Neural cell (in vitro differentiated cells): Measurements from ENCODE around the gene MYO1D. TPM values are rescaled to one million over a fixed set of nuclear protein-coding genes. Genes with fewer than 3 reads are reported as not detected.

Source experiments
- H2AFZ ChIP-seq: fragments of 200-600, 300-800 bp; sonication (generic), shearing (Covaris generic); 2 replicates; pipeline ENCODE4 v1.6.0; 2014; ENCODE audit warnings: low read depth, mild to moderate bottlenecking, antibody characterized with exemption, low read length, moderate library complexity
- H3F3A ChIP-seq: fragments of 200-600 bp; shearing (Covaris generic); 2 replicates; pipeline ENCODE4 v1.6.1; 2016; ENCODE audit warnings: mild to moderate bottlenecking, moderate library complexity, mixed read lengths, antibody characterized with exemption, low read length; ENCODE audit not compliant: insufficient read depth, poor library complexity, severe bottlenecking
- H3K27ac ChIP-seq: fragments of 200-600, 300-800 bp; sonication (generic), shearing (Covaris generic); 2 replicates; pipeline ENCODE4 v1.5.1; 2014; ENCODE audit warnings: mild to moderate bottlenecking, low read length, moderate library complexity
- H3K27me3 ChIP-seq: fragments of 300-800, 200-600 bp; sonication (generic), shearing (Covaris generic); 2 replicates; pipeline ENCODE4 v1.6.0; 2014; ENCODE audit warnings: mild to moderate bottlenecking, low read depth, low read length, moderate library complexity; ENCODE audit not compliant: insufficient read depth
- H3K36me3 ChIP-seq: fragments of 300-800, 200-600 bp; sonication (generic), shearing (Covaris generic); 2 replicates; pipeline ENCODE4 v1.5.1; 2014; ENCODE audit warnings: mild to moderate bottlenecking, antibody characterized with exemption, low read length, moderate library complexity; ENCODE audit not compliant: insufficient read depth
- H3K4me2 ChIP-seq: fragments of 300-800, 200-600 bp; sonication (generic), shearing (Covaris generic); 2 replicates; pipeline ENCODE4 v1.6.0; 2014; ENCODE audit warnings: mild to moderate bottlenecking, low read length
- H3K4me3 ChIP-seq: fragments of 300-800, 200-600 bp; sonication (generic), shearing (Covaris generic); 2 replicates; pipeline ENCODE4 v1.5.1; 2014; ENCODE audit warnings: mild to moderate bottlenecking, low read length, moderate library complexity
- H3K79me2 ChIP-seq: fragments of 200-600 bp; shearing (Covaris generic); replicated peaks from 2 replicates; pipeline ENCODE4 v1.6.0; 2014; ENCODE audit warnings: mild to moderate bottlenecking, low read length, moderate library complexity; ENCODE audit not compliant: insufficient read depth
- H3K9ac ChIP-seq: fragments of 300-800, 200-600 bp; sonication (generic), shearing (Covaris generic); 2 replicates; pipeline ENCODE4 v1.6.1; 2016; ENCODE audit warnings: mild to moderate bottlenecking, low read length, mixed read lengths
- H3K9me2 ChIP-seq: fragments of 200-600 bp; shearing (Covaris generic); 2 replicates; pipeline ENCODE4 v1.6.1; 2016; ENCODE audit warnings: mild to moderate bottlenecking, low read length, mixed read lengths; ENCODE audit not compliant: insufficient read depth
- H3K9me3 ChIP-seq: fragments of 200-600, 300-800 bp; sonication (generic), shearing (Covaris generic); 2 replicates; pipeline ENCODE4 v1.6.1; 2016; ENCODE audit warnings: mild to moderate bottlenecking, mixed run types, low read length, moderate library complexity, mixed read lengths
- H4K20me1 ChIP-seq: fragments of 200-600 bp; shearing (Covaris generic); 2 replicates; pipeline ENCODE4 v1.6.1; 2016; ENCODE audit warnings: mild to moderate bottlenecking, mixed run types; ENCODE audit not compliant: insufficient read depth
- EP300 ChIP-seq: fragments of 450-650 bp; conservative IDR thresholded peaks from 2 replicates; pipeline ENCODE4 v1.6.1; 2014; ENCODE audit warnings: antibody characterized with exemption, mild to moderate bottlenecking, moderate library complexity; ENCODE audit not compliant: poor library complexity, severe bottlenecking
- EZH2 ChIP-seq: fragments of 200-600, 300-800 bp; shearing (Covaris generic), sonication (generic); IDR thresholded peaks from 2 replicates; pipeline ENCODE4 v1.6.1; 2014; ENCODE audit warnings: antibody characterized with exemption, low read length, borderline replicate concordance, mild to moderate bottlenecking; ENCODE audit not compliant: insufficient read depth, poor library complexity, severe bottlenecking
- MXI1 ChIP-seq: fragments of 450-650 bp; conservative IDR thresholded peaks from 2 replicates; pipeline ENCODE4 v1.6.1; 2014; ENCODE audit warnings: antibody characterized with exemption, mild to moderate bottlenecking; ENCODE audit not compliant: poor library complexity, severe bottlenecking
- POLR2AphosphoS5 ChIP-seq: IDR thresholded peaks from 2 replicates; pipeline ENCODE4 v1.6.1; 2012
- RAD21 ChIP-seq: fragments of 450-650 bp; conservative IDR thresholded peaks from 2 replicates; pipeline ENCODE4 v1.6.1; 2014; ENCODE audit warnings: antibody characterized with exemption, mild to moderate bottlenecking, moderate library complexity
- SMC3 ChIP-seq: fragments of 450-650 bp; conservative IDR thresholded peaks from 2 replicates; pipeline ENCODE4 v1.6.1; 2014; ENCODE audit warnings: antibody characterized with exemption, mild to moderate bottlenecking, moderate library complexity; ENCODE audit not compliant: poor library complexity
- TAF1 ChIP-seq: IDR thresholded peaks from 2 replicates; pipeline ENCODE4 v1.6.1; 2012; ENCODE audit warnings: low read depth
- polyA plus RNA-seq: library from polyadenylated mRNA; depleted of rRNA; stranded (reverse); fragments of >200 nt; gene quantifications from 2 replicates; pipeline ENCODE4 v1.2.3, GENCODE V29; 2014
- TF ChIP-seq, protein P1 (sequence below): IDR thresholded peaks from 2 replicates; pipeline ENCODE4 v1.6.1; 2012; ENCODE audit warnings: borderline replicate concordance
- TF ChIP-seq, protein P2 (sequence below): fragments of 450-650 bp; IDR thresholded peaks from 2 replicates; pipeline ENCODE4 v1.5.1; 2014; ENCODE audit warnings: antibody characterized with exemption, mild to moderate bottlenecking, moderate library complexity; ENCODE audit not compliant: poor library complexity, severe bottlenecking

MYO1D gene
- polyA plus RNA-seq, 1 donor from 2014 or later = 10.7 TPM

- Histone ChIP-seq H4K20me1 (no peaks in the 10 kb centered on the region), H3K79me2 (no peaks in the 10 kb centered on the region), H3K9ac (no peak overlapping the region), H3K36me3 (peaks cover 10% of the 10 kb centered on the region), H2AFZ (no peak overlapping the region), H3F3A (no peaks in the 10 kb centered on the region), H3K4me3 (no peak overlapping the region), H3K27ac (no peak overlapping the region), H3K4me2 (no peak overlapping the region), H3K27me3 (no peaks in the 10 kb centered on the region), H3K9me2 (no peaks in the 10 kb centered on the region), H3K9me3 (no peaks in the 10 kb centered on the region)
- TF ChIP-seq SMC3 (no peak), POLR2AphosphoS5 (no peak), TAF1 (no peak)
- TF ChIP-seq, protein P1, sequence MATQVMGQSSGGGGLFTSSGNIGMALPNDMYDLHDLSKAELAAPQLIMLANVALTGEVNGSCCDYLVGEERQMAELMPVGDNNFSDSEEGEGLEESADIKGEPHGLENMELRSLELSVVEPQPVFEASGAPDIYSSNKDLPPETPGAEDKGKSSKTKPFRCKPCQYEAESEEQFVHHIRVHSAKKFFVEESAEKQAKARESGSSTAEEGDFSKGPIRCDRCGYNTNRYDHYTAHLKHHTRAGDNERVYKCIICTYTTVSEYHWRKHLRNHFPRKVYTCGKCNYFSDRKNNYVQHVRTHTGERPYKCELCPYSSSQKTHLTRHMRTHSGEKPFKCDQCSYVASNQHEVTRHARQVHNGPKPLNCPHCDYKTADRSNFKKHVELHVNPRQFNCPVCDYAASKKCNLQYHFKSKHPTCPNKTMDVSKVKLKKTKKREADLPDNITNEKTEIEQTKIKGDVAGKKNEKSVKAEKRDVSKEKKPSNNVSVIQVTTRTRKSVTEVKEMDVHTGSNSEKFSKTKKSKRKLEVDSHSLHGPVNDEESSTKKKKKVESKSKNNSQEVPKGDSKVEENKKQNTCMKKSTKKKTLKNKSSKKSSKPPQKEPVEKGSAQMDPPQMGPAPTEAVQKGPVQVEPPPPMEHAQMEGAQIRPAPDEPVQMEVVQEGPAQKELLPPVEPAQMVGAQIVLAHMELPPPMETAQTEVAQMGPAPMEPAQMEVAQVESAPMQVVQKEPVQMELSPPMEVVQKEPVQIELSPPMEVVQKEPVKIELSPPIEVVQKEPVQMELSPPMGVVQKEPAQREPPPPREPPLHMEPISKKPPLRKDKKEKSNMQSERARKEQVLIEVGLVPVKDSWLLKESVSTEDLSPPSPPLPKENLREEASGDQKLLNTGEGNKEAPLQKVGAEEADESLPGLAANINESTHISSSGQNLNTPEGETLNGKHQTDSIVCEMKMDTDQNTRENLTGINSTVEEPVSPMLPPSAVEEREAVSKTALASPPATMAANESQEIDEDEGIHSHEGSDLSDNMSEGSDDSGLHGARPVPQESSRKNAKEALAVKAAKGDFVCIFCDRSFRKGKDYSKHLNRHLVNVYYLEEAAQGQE = no peak
Measured at GRCh38 chr17:32656886-32657285, 220.0 kb downstream of the MYO1D start.

DNA sequence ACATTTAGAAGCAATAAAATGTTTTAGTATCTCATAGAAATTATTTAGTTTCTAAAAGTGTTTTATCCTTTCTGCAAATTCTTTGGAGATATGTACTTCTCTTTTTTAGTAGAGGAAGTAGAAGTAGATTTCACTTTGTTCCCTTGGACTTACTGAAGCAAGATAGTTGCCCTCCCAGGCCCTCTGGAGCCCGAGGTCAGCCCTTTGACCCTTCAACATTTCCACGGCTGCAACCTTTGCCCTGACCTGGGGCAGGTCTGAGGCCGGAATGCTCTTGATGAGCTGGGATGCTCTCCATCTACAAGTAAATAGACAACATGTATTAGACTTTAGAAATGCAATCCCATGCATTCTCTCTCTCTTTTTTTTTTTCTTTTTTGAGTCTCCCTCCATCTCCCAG is 222.6 kb downstream of the MYO1D start:
- no peaks in the 10 kb centered on the region for H3K9me3 ChIP-seq
- no peak for TF ChIP-seq MXI1
- TF ChIP-seq EP300 = no peak
- TF ChIP-seq SMC3 = no peak
- no peak for TF ChIP-seq POLR2AphosphoS5
- TF ChIP-seq, protein P2, sequence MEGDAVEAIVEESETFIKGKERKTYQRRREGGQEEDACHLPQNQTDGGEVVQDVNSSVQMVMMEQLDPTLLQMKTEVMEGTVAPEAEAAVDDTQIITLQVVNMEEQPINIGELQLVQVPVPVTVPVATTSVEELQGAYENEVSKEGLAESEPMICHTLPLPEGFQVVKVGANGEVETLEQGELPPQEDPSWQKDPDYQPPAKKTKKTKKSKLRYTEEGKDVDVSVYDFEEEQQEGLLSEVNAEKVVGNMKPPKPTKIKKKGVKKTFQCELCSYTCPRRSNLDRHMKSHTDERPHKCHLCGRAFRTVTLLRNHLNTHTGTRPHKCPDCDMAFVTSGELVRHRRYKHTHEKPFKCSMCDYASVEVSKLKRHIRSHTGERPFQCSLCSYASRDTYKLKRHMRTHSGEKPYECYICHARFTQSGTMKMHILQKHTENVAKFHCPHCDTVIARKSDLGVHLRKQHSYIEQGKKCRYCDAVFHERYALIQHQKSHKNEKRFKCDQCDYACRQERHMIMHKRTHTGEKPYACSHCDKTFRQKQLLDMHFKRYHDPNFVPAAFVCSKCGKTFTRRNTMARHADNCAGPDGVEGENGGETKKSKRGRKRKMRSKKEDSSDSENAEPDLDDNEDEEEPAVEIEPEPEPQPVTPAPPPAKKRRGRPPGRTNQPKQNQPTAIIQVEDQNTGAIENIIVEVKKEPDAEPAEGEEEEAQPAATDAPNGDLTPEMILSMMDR = no peak
- TF ChIP-seq EZH2 = no peak
- no peak for TF ChIP-seq TAF1
- TF ChIP-seq, protein P1 = no peak
- TF ChIP-seq RAD21 = no peak
- H4K20me1 ChIP-seq = no peaks in the 10 kb centered on the region
- no peak overlapping the region for H3K27ac ChIP-seq
- no peak overlapping the region for H3K9ac ChIP-seq
- H3K9me2 ChIP-seq = no peaks in the 10 kb centered on the region
- H2AFZ ChIP-seq = no peak overlapping the region
- H3K79me2 ChIP-seq = no peaks in the 10 kb centered on the region
- no peaks in the 10 kb centered on the region for H3K27me3 ChIP-seq
- no peak overlapping the region for H3K4me3 ChIP-seq
- peaks cover 10% of the 10 kb centered on the region for H3K36me3 ChIP-seq
- no peak overlapping the region for H3K4me2 ChIP-seq
- H3F3A ChIP-seq = no peaks in the 10 kb centered on the region
